GM23248 (cell line): ENCODE measurements around the gene LAMA3. TPM values are rescaled to one million over a fixed set of nuclear protein-coding genes. Genes with fewer than 3 reads are reported as not detected.

Experiments
- DNase-seq: peaks from one replicate; pipeline ENCODE4 v3.0.0-alpha.2; 2015
- H2AFZ ChIP-seq: fragments of 200-600 bp; sonication (generic); 2 replicates; pipeline ENCODE4 v1.6.1; 2016; ENCODE audit warnings: antibody characterized with exemption
- H3F3A ChIP-seq: fragments of 200-600 bp; sonication (generic); 2 replicates; pipeline ENCODE4 v1.6.1; 2016; ENCODE audit warnings: mild to moderate bottlenecking, antibody characterized with exemption, mixed run types; ENCODE audit not compliant: insufficient read depth
- H3K27ac ChIP-seq: fragments of 200-600 bp; sonication (generic); 2 replicates; pipeline ENCODE4 v1.5.1; 2016; ENCODE audit warnings: mild to moderate bottlenecking
- H3K27me3 ChIP-seq: fragments of 200-600 bp; sonication (generic); replicated peaks from 2 replicates; pipeline ENCODE4 v1.6.1; 2016; ENCODE audit warnings: mild to moderate bottlenecking; ENCODE audit not compliant: insufficient read depth
- H3K36me3 ChIP-seq: fragments of 200-600 bp; sonication (generic); 2 replicates; pipeline ENCODE4 v1.6.1; 2016; ENCODE audit warnings: low read depth, mild to moderate bottlenecking
- H3K4me1 ChIP-seq: fragments of 200-600 bp; sonication (generic); 2 replicates; pipeline ENCODE4 v1.6.1; 2016; ENCODE audit warnings: mild to moderate bottlenecking; ENCODE audit not compliant: insufficient read depth
- H3K4me2 ChIP-seq: fragments of 200-600 bp; sonication (generic); one replicate; pipeline ENCODE4 v1.6.1; 2016; ENCODE audit warnings: mild to moderate bottlenecking; ENCODE audit not compliant: unreplicated experiment
- H3K4me3 ChIP-seq: fragments of 200-600 bp; sonication (generic); 2 replicates; pipeline ENCODE4 v1.5.1; 2016; ENCODE audit warnings: mild to moderate bottlenecking
- H3K79me2 ChIP-seq: fragments of 200-600 bp; sonication (generic); 2 replicates; pipeline ENCODE4 v1.6.1; 2016; ENCODE audit warnings: mild to moderate bottlenecking; ENCODE audit not compliant: insufficient read depth
- H3K9ac ChIP-seq: fragments of 200-600 bp; sonication (generic); 2 replicates; pipeline ENCODE4 v1.6.1; 2016; ENCODE audit warnings: mild to moderate bottlenecking
- H3K9me2 ChIP-seq: fragments of 200-600 bp; sonication (generic); 2 replicates; pipeline ENCODE4 v1.6.1; 2016; ENCODE audit warnings: mixed run types, mild to moderate bottlenecking, moderate library complexity; ENCODE audit not compliant: insufficient read depth
- H3K9me3 ChIP-seq: fragments of 200-600 bp; sonication (generic); one replicate; pipeline ENCODE4 v1.6.1; 2017; ENCODE audit warnings: low read depth
- H4K20me1 ChIP-seq: fragments of 200-600 bp; sonication (generic); 2 replicates; pipeline ENCODE4 v1.6.0; 2016; ENCODE audit not compliant: insufficient read depth
- EZH2 ChIP-seq: fragments of 200-600 bp; sonication (generic); IDR thresholded peaks from 2 replicates; pipeline ENCODE4 v1.6.1; 2018; ENCODE audit warnings: antibody characterized with exemption, mild to moderate bottlenecking; ENCODE audit not compliant: insufficient read depth, poor library complexity, severe bottlenecking
- EZH2phosphoT487 ChIP-seq: fragments of 200-600 bp; sonication (generic); IDR thresholded peaks from 2 replicates; pipeline ENCODE4 v1.6.1; 2018; ENCODE audit warnings: antibody characterized with exemption, moderate library complexity, mild to moderate bottlenecking, low read depth; ENCODE audit not compliant: insufficient read depth
- WGBS, 2 experiments: methylation state at CpG; one replicate each; pipeline ENCODE4 v1.1.6; 2015 to 2017; ENCODE audit warnings: low lambda C conversion rate in 2 of 2, low coverage in 1 of 2; ENCODE audit errors: missing lambda C conversion rate in 2 of 2; 5-methylcytosine and 5-hydroxymethylcytosine counted together
- in situ Hi-C: fragments of 300-500 bp; cut with MboI; formaldehyde crosslinking; loops from 2 replicates; pipeline ENCODE4 v1.15.0; 2020
- polyA plus RNA-seq: library from polyadenylated mRNA; unstranded; fragments of >200 nt; fragmentation: Nextera tagmentation; extraction: Ambion mirVana; gene quantifications from 2 replicates; pipeline ENCODE4 v1.2.1, GENCODE V29; 2016
- total RNA-seq: library from RNA; depleted of rRNA; stranded (reverse); fragments of >200 nt; shearing (Covaris generic); gene quantifications from 2 replicates; pipeline ENCODE4 v1.2.3, GENCODE V29; 2014

LAMA3 gene
- total and polyA plus RNA-seq, 2 experiments from 2014 or later = 0.93 to 1.9 TPM

GRCh38 chr18:23816021-23816420 is 126.8 kb downstream of the LAMA3 start:
- H2AFZ ChIP-seq = no peak overlapping the region
- no peaks in the 10 kb centered on the region for H3K9me2 ChIP-seq
- no peak overlapping the region for H3K9ac ChIP-seq
- H3K27me3 ChIP-seq = no peaks in the 10 kb centered on the region
- no peaks in the 10 kb centered on the region for H4K20me1 ChIP-seq
- H3K36me3 ChIP-seq = no peaks in the 10 kb centered on the region
- H3K79me2 ChIP-seq = no peaks in the 10 kb centered on the region
- no peaks in the 10 kb centered on the region; the same call in 1 of the 2 replicates for H3K4me1 ChIP-seq
- H3K9me3 ChIP-seq = no peaks in the 10 kb centered on the region
- H3K4me3 ChIP-seq = no peak overlapping the region
- H3K4me2 ChIP-seq = no peak overlapping the region
- DNase-seq = no peak
- 94 to 97% methylated on average over 6 of the region's 6 CpGs for WGBS, 2 experiments
- in situ Hi-C loops = loop anchor here (10.0 kb wide), 1 partner anchor 191 kb away; no protein-coding TSS in a partner anchor
- H3F3A ChIP-seq = peaks cover 4% of the 10 kb centered on the region; the same call in 1 of the 2 replicates
- no peak overlapping the region for H3K27ac ChIP-seq
- TF ChIP-seq EZH2 = no peak
- TF ChIP-seq EZH2phosphoT487 = no peak

- H4K20me1 ChIP-seq = no peaks in the 10 kb centered on the region
- 85 to 88% methylated on average over 4 of the region's 4 CpGs for WGBS, 2 experiments
- TF ChIP-seq EZH2 (no peak), EZH2phosphoT487 (no peak)
- H3K4me3 ChIP-seq = no peak overlapping the region
- no peak overlapping the region for H2AFZ ChIP-seq
- H3K9ac ChIP-seq = no peak overlapping the region
- no peaks in the 10 kb centered on the region for H3K9me2 ChIP-seq
- no peak overlapping the region for H3K4me2 ChIP-seq
- H3K27me3 ChIP-seq = no peaks in the 10 kb centered on the region
- no peaks in the 10 kb centered on the region for H3K9me3 ChIP-seq
- no peak for DNase-seq
- in situ Hi-C loops = loop anchor here (10.0 kb wide), 1 partner anchor 192 kb away; no protein-coding TSS in a partner anchor
- H3K36me3 ChIP-seq = no peaks in the 10 kb centered on the region
- peaks cover 4% of the 10 kb centered on the region; the same call in 1 of the 2 replicates for H3F3A ChIP-seq
- no peaks in the 10 kb centered on the region; the same call in 1 of the 2 replicates for H3K4me1 ChIP-seq
- H3K79me2 ChIP-seq = no peaks in the 10 kb centered on the region
- H3K27ac ChIP-seq = no peak overlapping the region
Observed at GRCh38 chr18:23816740-23817139, 127.5 kb downstream of the LAMA3 start.

DNA sequence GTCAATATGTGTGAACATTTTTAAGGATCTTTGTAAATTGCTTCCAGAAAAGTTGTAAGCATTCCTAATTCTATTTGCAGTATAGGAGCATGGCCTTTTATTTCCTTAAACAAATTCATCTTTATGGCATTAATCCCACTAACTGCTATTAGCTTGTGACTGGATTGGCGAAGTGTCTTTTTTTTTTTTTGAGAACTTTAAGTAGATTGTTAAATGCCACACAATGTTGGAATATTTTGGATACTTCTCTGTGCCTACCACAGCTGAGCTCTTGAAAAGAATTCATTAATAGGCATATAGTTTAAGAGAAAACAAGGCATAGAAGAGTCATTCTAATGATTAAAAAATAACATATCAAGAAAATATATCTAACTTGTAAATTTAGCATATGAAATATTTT is 129.7 kb downstream of the LAMA3 start:
- in situ Hi-C loops = loop anchor here (10.0 kb wide), 1 partner anchor 194 kb away; no protein-coding TSS in a partner anchor
- peaks cover 3% of the 10 kb centered on the region; the same call in 1 of the 2 replicates for H3K4me1 ChIP-seq
- DNase-seq = no peak
- no peak for TF ChIP-seq EZH2phosphoT487
- no peak for TF ChIP-seq EZH2
- no peaks in the 10 kb centered on the region for H3K79me2 ChIP-seq
- no peak overlapping the region for H3K4me2 ChIP-seq
- no peak overlapping the region for H3K27ac ChIP-seq
- no peaks in the 10 kb centered on the region for H3K9me3 ChIP-seq
- no peaks in the 10 kb centered on the region for H3K27me3 ChIP-seq
- H3K9me2 ChIP-seq = no peaks in the 10 kb centered on the region
- no peaks in the 10 kb centered on the region for H3K36me3 ChIP-seq
- H2AFZ ChIP-seq = no peak overlapping the region
- H4K20me1 ChIP-seq = no peaks in the 10 kb centered on the region
- H3K9ac ChIP-seq = no peak overlapping the region
- 87 to 94% methylated on average over 1 of the region's 1 CpG for whole genome bisulfite sequencing, 2 experiments
- 0 out of 2 replicates have a peak, but pooled peaks cover 13% of the 10 kb centered on the region for H3F3A ChIP-seq
- no peak overlapping the region for H3K4me3 ChIP-seq

- peaks cover 32% of the 10 kb centered on the region for H3K4me1 ChIP-seq
- H3K4me2 ChIP-seq = no peak overlapping the region
- H3K36me3 ChIP-seq = no peaks in the 10 kb centered on the region
- TF ChIP-seq EZH2 (no peak), EZH2phosphoT487 (no peak)
- no peaks in the 10 kb centered on the region for H3K9me3 ChIP-seq
- peaks cover 42% of the 10 kb centered on the region for H3F3A ChIP-seq
- WGBS, 2 experiments = 75 to 76% methylated on average over 10 of the region's 10 CpGs
- no peaks in the 10 kb centered on the region for H3K79me2 ChIP-seq
- H3K9me2 ChIP-seq = no peaks in the 10 kb centered on the region
- H2AFZ ChIP-seq = no peak overlapping the region
- H3K9ac ChIP-seq = no peak overlapping the region
- H4K20me1 ChIP-seq = no peaks in the 10 kb centered on the region
- peak; percentile 63 for DNase-seq
- H3K27me3 ChIP-seq = no peaks in the 10 kb centered on the region
- in situ Hi-C loops = loop anchor here (10.0 kb wide), 1 partner anchor 282 kb away; no protein-coding TSS in a partner anchor
- no peak overlapping the region for H3K4me3 ChIP-seq
- no peak overlapping the region for H3K27ac ChIP-seq
Observed at GRCh38 chr18:23822590-23823385, 133.5 kb downstream of the LAMA3 start.
